Peyer's patch (tissue), 4 donors: Measurements from ENCODE around the gene TAF1C. TPM values are rescaled to one million over a fixed set of nuclear protein-coding genes. Genes with fewer than 3 reads are reported as not detected.
"Not testable (repeated sequence)": the region's sequence is repeated elsewhere in the genome, so short reads cannot be mapped to it uniquely, and the experiment has no call there.

ENCODE experiments used
- DNase-seq, 3 donors: peaks; one replicate each; pipeline ENCODE4 v3.0.0-alpha.2; 2017 to 2019
- H3K27ac ChIP-seq, 4 donors: fragments of 200-600 bp; sonication (generic); one replicate each; pipeline ENCODE4 v1.5.1; 2016 to 2019
- H3K27me3 ChIP-seq, 2 donors: fragments of 200-600 bp; sonication (generic); one replicate each; pipeline ENCODE4 v1.5.1; 2019
- H3K36me3 ChIP-seq, 3 donors: fragments of 200-600 bp; sonication (generic); one replicate each; pipeline ENCODE4 v1.5.1; 2016 to 2019
- H3K4me1 ChIP-seq, 4 donors: fragments of 200-600 bp; sonication (generic); one replicate each; pipeline ENCODE4 v1.5.1; 2016 to 2019
- H3K4me3 ChIP-seq, 4 donors: fragments of 200-600 bp; sonication (generic); 1 replicate in 3 of 4; 2 replicates in 1 of 4; pipeline ENCODE4 v1.5.1; 2016 to 2019; ENCODE audit warnings: mild to moderate bottlenecking in 1 of 4
- H3K9me3 ChIP-seq, 4 donors: fragments of 200-600 bp; sonication (generic); one replicate each; pipeline ENCODE4 v1.5.1; 2016 to 2019; ENCODE audit warnings: mild to moderate bottlenecking in 1 of 4
- POLR2A ChIP-seq, 2 donors: fragments of 450-650 bp; IDR thresholded peaks; one replicate each; pipeline ENCODE4 v1.5.1; 2017; ENCODE audit warnings: antibody characterized with exemption in 2 of 2, mild to moderate bottlenecking in 2 of 2, moderate library complexity in 2 of 2
- total RNA-seq, 4 donors: library from RNA; depleted of rRNA; stranded (reverse); fragments of >200 nt; gene quantifications; one replicate each; pipeline ENCODE4 v1.1.0, GENCODE V29; 2016
- TF ChIP-seq, protein P1 (sequence below), 6 experiments: fragments of 450-650 bp in 4 of 6; fragments of 200-600 bp in 2 of 6; sonication (generic) in 1 of 6; IDR thresholded peaks; one replicate each; pipeline ENCODE4 v1.5.1; 2017 to 2019; ENCODE audit warnings: antibody characterized with exemption in 6 of 6, mild to moderate bottlenecking in 3 of 6, moderate library complexity in 1 of 6

Gene TAF1C
- total RNA-seq, 4 donors from 2014 or later = 61.3 to 169 (median 97.0) TPM

DNA sequence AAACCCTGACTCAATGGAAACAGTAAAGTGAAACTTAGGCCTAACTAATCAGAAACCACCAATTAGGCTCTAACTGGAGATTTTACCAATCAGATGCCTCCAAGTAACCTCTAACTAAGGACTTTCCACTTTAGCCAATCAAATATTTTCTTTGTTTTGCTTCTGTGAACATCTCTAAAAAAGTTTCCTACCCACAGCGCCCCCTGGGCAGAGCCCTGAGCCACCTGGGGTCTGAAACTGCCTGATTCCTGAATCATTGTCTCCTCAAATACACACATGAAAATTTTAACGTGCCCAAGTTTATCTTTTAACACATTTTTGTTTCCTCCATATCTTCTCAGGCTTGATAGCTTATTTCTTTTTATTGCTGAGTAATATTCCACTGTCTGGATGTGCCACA lies 23.1 kb upstream of the TAF1C start:
- no peaks in the 10 kb centered on the region for H3K4me1 ChIP-seq
- H3K9me3 ChIP-seq = no peaks in the 10 kb centered on the region
- H3K4me3 ChIP-seq = no peak overlapping the region
- no peak overlapping the region for H3K27ac ChIP-seq
- no peaks in the 10 kb centered on the region for H3K27me3 ChIP-seq
- TF ChIP-seq, protein P1, sequence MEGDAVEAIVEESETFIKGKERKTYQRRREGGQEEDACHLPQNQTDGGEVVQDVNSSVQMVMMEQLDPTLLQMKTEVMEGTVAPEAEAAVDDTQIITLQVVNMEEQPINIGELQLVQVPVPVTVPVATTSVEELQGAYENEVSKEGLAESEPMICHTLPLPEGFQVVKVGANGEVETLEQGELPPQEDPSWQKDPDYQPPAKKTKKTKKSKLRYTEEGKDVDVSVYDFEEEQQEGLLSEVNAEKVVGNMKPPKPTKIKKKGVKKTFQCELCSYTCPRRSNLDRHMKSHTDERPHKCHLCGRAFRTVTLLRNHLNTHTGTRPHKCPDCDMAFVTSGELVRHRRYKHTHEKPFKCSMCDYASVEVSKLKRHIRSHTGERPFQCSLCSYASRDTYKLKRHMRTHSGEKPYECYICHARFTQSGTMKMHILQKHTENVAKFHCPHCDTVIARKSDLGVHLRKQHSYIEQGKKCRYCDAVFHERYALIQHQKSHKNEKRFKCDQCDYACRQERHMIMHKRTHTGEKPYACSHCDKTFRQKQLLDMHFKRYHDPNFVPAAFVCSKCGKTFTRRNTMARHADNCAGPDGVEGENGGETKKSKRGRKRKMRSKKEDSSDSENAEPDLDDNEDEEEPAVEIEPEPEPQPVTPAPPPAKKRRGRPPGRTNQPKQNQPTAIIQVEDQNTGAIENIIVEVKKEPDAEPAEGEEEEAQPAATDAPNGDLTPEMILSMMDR (IDR thresholded peaks at IDR 0.05) = no peak
- no peak for TF ChIP-seq POLR2A (IDR thresholded peaks at IDR 0.05)
- H3K36me3 ChIP-seq = no peaks in the 10 kb centered on the region
- DNase-seq = no peak

DNA sequence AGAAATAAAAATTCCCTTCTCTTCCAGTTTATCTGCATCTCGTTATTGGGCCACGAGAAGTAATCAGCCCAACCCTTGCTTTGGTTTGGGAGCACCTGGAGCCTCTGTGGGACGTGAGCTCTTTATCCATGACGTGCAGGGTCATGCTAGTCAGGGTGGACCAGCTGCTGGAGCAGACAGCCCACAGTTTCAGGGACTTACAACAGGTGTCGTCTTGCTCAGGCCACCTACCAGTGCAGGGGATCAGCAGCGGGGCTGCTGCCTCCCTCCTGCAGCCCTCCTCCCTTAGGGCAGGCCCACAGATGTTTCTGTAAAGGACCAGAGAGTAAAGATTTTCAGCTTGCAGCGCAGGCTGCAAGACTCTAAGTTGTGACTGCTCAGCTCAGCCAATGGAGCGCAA lies 21.0 kb upstream of the TAF1C start:
- no peak overlapping the region for H3K4me3 ChIP-seq
- no peak for DNase-seq
- no peak for TF ChIP-seq POLR2A (IDR thresholded peaks at IDR 0.05)
- TF ChIP-seq, protein P1 (IDR thresholded peaks at IDR 0.05) = no peak

DNA sequence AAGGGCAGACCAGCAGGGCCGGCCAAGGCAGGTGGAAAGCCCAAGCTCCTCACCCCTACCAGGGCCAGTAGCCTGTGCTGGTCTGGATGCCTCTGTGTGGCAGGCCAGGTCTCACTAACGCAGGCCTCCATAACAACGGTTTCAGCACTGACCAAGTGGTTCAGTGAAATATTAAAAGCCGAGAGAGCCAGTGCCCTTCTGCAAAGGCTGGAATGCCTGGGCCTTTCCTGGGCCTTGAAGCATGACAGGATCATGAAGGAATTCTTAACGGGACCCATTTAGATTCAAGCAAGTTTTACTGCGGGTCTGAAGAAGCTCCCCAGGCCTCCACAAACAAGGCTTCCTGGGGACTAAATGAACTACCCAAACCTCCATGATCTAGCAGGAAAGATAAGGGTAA lies 20.4 kb upstream of the TAF1C start:
- no peaks in the 10 kb centered on the region for H3K36me3 ChIP-seq
- no peak overlapping the region for H3K27ac ChIP-seq
- no peak for TF ChIP-seq POLR2A (IDR thresholded peaks at IDR 0.05)
- TF ChIP-seq, protein P1 (IDR thresholded peaks at IDR 0.05) = no peak
- H3K9me3 ChIP-seq = no peaks in the 10 kb centered on the region
- H3K27me3 ChIP-seq = no peaks in the 10 kb centered on the region
- no peak overlapping the region for H3K4me3 ChIP-seq
- no peaks in the 10 kb centered on the region for H3K4me1 ChIP-seq
- DNase-seq = no peak

More for the DNA sequence above, 21.0 kb upstream of the TAF1C start:
- H3K4me1 ChIP-seq = no peaks in the 10 kb centered on the region
- H3K36me3 ChIP-seq = no peaks in the 10 kb centered on the region
- H3K27ac ChIP-seq = no peak overlapping the region
- H3K9me3 ChIP-seq = no peaks in the 10 kb centered on the region
- H3K27me3 ChIP-seq = no peaks in the 10 kb centered on the region

DNA sequence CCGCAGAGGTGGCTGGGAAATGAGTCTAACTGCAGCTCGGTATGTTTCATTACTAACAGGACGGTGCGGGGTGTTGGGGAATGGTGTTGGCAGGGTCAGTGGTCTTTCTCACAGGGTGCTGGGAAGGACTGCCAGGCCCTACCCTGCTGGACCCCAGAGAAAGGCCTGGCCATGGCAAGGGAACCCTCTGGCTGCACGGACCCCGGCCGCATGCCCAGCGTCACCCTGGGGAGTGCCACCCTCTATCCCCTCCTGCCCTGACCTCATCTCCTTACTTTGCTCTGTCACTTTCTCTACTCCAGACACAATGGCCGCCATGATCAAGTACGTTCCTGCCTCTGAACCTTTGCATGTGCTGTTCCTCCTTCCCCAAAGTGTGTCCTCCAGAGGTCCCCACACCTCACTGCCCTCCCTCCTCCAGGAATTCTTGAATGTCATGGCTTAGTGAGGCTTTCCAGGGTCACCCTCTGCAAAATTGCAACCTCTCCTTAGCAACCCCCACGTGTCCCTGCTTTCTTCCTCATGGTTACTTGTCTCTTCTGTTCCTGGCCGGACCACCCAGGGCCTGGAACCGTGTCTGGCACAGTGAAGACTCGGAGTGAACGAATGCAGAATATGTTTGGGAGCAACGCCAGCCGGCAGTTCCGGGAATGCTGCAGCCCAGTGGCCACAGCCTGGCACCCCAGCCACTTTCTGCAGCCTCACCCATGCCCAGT lies 19.3 kb upstream of the TAF1C start:
- DNase-seq = no peak
- Histone ChIP-seq H3K27ac (no peak overlapping the region), H3K36me3 (no peaks in the 10 kb centered on the region), H3K4me1 (no peaks in the 10 kb centered on the region), H3K4me3 (no peak overlapping the region), H3K9me3 (no peaks in the 10 kb centered on the region), H3K27me3 (no peaks in the 10 kb centered on the region)
- TF ChIP-seq, protein P1 (IDR thresholded peaks at IDR 0.05) = no peak
- TF ChIP-seq POLR2A (IDR thresholded peaks at IDR 0.05) = no peak

DNA sequence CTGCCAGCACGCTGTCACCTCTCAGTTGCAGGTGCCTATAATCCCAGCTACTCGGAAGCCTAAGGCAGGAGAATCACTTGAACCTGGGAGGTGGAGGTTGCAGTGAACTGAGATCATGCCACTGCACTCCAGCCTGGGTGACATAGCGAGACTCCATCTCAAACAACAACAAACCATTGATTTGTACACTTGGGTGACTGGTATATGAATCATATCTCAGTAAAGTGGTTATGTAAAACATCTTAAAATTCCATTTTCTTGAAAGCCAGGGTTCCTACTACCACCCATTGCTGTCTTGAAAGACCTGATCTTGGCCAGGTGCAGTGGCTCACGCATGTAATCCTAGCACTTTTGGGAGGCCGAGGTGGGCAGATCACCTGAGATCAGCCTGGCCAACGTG lies 18.3 kb upstream of the TAF1C start:
- DNase-seq, H3K27me3 ChIP-seq, H3K9me3 ChIP-seq, H3K4me3 ChIP-seq, H3K27ac ChIP-seq, H3K4me1 ChIP-seq, H3K36me3 ChIP-seq: not testable (repeated sequence)

DNA sequence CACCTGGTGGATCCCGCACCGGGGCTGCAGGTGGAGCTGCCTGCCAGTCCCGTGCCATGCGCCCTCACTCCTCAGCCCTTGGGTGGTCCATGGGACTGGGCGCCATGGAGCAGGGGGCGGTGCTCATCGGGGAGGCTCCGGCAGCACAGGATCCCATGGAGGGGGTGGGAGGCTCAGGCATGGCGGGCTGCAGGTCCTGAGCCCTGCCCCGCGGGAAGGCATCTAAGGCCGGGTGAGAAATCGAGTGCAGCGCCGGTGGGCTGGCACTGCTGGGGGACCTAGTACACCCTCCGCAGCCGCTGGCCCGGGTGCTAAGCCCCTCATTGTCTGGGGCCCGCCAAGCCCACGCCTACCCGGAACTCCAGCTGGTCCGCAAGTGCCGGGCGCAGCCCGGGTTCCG lies 17.7 kb upstream of the TAF1C start:
- not testable (repeated sequence) for H3K36me3 ChIP-seq, H3K4me3 ChIP-seq, H3K27ac ChIP-seq, DNase-seq, H3K27me3 ChIP-seq, H3K4me1 ChIP-seq, H3K9me3 ChIP-seq

DNA sequence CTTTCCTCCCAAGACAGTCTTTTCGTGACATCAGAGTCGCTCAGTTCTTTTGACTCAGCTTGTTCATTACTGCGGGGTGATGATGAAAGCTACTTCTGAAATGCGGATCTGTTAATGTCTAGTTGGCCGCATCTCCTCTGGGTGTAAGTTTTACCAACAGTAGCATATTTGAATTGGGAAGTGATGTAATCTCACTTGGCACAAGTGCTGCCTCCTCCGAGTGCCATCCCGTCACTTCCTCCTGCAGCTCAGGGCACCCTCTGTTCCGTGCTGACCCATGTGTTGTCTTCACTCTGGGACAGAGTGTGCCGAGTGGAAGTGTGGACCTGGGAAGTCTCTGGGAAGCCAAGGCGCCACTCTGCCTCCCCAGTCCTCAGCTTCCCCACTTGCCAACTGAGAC lies 13.0 kb upstream of the TAF1C start:
- no peak for DNase-seq
- no peak overlapping the region for H3K27ac ChIP-seq

More for the DNA sequence above, 13.0 kb upstream of the TAF1C start:
- no peaks in the 10 kb centered on the region for H3K27me3 ChIP-seq
- no peaks in the 10 kb centered on the region for H3K4me1 ChIP-seq
- no peak for TF ChIP-seq POLR2A (IDR thresholded peaks at IDR 0.05)
- TF ChIP-seq, protein P1 (IDR thresholded peaks at IDR 0.05) = no peak
- no peaks in the 10 kb centered on the region for H3K36me3 ChIP-seq
- no peak overlapping the region for H3K4me3 ChIP-seq
- no peaks in the 10 kb centered on the region for H3K9me3 ChIP-seq
